HG03354 (cell line): ENCODE results near the gene VASH1.
"Not testable (repeated sequence)": the region's sequence is repeated elsewhere in the genome, so short reads cannot be mapped to it uniquely, and the experiment has no call there.

Source experiments
- ATAC-seq: cut with Tn5 transposase; IDR thresholded peaks from one replicate; pipeline ENCODE4 v1.9.1; 2021; ENCODE audit warnings: mild to moderate bottlenecking; ENCODE audit not compliant: unreplicated experiment, poor library complexity, severe bottlenecking

The VASH1 gene

GRCh38 chr14:76761136-76761959, at the start of gene VASH1:
Gene VASH1 (plus strand): TSS chr14:76761468. CDS start chr14:76762822, 1,354 bp downstream.
- peak; percentile 83 for ATAC-seq

- no peak for ATAC-seq
These were observed 48.1 kb upstream of the VASH1 start for GRCh38 chr14:76713121-76713520.

- no peak for ATAC-seq
These were observed 46.8 kb upstream of the VASH1 start for GRCh38 chr14:76714470-76714869.

GRCh38 chr14:76715101-76715500, 46.2 kb upstream of the VASH1 start:
- ATAC-seq: no peak

- ATAC-seq: no peak
These were observed 45.7 kb upstream of the VASH1 start for GRCh38 chr14:76715511-76716081.

- no peak for ATAC-seq
These were observed 45.0 kb upstream of the VASH1 start for GRCh38 chr14:76716285-76716684.

- ATAC-seq: no peak
These were observed 43.6 kb upstream of the VASH1 start for GRCh38 chr14:76717508-76718290.

- no peak for ATAC-seq
These were observed 42.8 kb upstream of the VASH1 start for GRCh38 chr14:76718306-76719040.

- no peak for ATAC-seq
These were observed 41.6 kb upstream of the VASH1 start for GRCh38 chr14:76719666-76720065.

GRCh38 chr14:76720382-76720813, 40.9 kb upstream of the VASH1 start:
- peak; percentile 70 for ATAC-seq

- ATAC-seq: not testable (repeated sequence)
These were observed 39.8 kb upstream of the VASH1 start for GRCh38 chr14:76721506-76721905.

- no peak for ATAC-seq
These were observed 36.4 kb upstream of the VASH1 start for GRCh38 chr14:76724651-76725550.

- ATAC-seq: no peak
These were observed 34.7 kb upstream of the VASH1 start for GRCh38 chr14:76726551-76726970.

GRCh38 chr14:76727384-76727783, 33.9 kb upstream of the VASH1 start:
- ATAC-seq: no peak

- ATAC-seq: no peak
These were observed 33.4 kb upstream of the VASH1 start for GRCh38 chr14:76727901-76728300.

GRCh38 chr14:76729258-76729657, 32.0 kb upstream of the VASH1 start:
- ATAC-seq: no peak

GRCh38 chr14:76729953-76730505, 31.2 kb upstream of the VASH1 start:
- ATAC-seq: no peak

- not testable (repeated sequence) for ATAC-seq
These were observed 26.8 kb upstream of the VASH1 start for GRCh38 chr14:76734501-76734900.

GRCh38 chr14:76736514-76736913, 24.8 kb upstream of the VASH1 start:
- ATAC-seq: no peak
